Activated T-cell treated with anti-CD3 and anti-CD28 coated beads for 1 hour (primary cell): Measurements from ENCODE around the gene GREM2.

Experiments
- DNase-seq: peaks from one replicate; pipeline ENCODE4 v3.0.0-alpha.2; 2020; ENCODE audit warnings: low read depth

The GREM2 gene

DNA sequence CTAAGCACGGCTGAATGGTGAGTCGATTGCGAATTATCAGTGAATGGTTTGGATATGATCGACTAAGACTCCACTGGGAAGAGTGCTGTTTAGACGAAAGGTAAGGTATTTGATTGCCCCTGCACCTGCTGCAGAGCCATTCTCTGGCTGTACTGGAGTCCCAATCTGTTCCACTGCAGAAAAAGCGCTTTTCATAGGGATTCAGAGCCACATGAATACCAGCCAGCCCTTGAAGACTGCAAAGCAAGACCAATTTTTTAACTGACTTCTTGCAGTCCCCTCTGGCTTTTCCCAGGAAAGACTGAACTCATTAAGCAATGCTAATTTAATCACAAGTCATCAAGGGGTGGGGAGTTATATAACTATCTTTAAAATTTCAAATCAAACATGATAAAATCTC, 1.3 kb downstream of the GREM2 start:
- no peak for DNase-seq

DNA sequence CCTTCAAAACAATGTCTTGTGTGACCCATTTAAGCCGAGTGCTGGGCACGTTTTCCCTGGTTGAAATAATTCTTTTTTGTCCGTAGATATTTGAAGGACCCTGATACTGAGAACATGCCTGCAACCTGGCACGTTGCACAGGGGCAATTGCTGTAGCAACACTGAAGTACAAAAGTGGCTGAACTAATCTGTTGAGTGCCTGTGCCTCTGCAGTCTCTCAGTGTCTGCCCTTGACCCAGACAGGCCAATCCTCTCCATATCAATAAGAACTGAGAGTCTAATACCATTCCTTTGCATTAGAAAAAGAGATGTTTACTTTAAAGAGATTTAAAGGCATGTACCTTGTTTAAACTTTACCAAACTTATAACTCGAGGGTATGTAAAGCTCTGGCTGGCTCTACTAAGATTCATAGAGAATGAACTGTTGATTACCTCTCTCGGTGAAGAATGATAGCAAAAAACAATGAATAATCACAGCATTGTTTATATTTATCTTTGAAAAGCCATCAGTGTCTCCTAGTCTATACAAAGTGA, 2.4 kb downstream of the GREM2 start:
- no peak for DNase-seq

DNA sequence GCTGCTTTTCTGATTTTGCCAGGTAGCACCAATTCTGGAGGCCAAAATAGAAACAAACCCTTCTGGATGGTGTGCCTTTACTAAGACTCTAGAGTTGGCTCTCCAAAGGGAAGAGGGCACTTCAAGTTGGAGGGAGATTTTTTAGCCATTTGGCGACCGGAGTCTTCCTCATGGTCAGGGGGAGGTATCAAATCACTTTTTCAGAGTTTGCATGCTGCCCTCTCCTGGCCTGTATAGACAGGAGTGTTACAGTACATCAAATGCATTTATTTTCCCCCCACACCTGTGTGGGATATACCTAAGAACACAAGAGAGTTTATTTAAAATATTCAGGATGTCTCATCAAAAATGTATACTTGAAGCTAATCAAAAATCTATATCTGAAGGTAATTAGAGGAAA, 3.2 kb downstream of the GREM2 start:
- DNase-seq: no peak

DNA sequence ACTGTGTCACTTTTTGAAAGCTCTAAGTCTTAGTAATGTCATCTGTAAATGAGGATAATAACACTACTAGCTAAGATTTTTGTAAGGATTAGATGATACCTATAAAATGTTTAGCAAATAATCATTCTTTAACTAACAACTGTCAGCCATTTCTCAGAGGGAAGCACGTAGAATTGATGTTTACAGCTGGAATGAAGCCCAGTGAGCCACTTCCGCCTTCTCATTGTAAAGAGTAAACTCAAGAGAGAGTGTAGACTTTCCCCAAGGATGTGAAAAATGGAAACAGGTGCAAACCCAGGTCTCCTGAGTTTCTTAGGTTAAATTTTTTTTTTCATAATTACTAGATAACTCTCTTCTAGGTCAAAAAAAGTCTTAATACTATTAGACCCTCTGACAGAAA, 4.9 kb downstream of the GREM2 start:
- DNase-seq: no peak

DNA sequence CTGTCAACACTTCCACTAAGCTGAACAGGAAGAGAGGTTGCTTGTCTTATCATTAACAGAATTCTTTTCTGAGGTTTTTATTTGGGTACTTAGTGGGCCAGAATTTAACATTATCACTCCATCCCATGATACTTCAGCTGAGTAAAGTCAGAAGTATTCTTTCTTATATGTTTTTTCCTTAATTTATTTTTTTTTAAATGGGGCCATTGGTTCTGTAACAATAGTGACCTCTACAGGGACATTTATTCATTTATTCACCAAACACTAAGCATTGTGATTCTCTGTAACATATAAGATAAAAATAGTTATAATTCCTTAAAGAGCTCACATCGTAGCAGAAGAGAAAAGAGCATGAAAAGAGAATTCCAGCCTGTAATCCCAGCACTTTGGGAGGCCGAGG, 9.8 kb downstream of the GREM2 start:
- no peak for DNase-seq

DNA sequence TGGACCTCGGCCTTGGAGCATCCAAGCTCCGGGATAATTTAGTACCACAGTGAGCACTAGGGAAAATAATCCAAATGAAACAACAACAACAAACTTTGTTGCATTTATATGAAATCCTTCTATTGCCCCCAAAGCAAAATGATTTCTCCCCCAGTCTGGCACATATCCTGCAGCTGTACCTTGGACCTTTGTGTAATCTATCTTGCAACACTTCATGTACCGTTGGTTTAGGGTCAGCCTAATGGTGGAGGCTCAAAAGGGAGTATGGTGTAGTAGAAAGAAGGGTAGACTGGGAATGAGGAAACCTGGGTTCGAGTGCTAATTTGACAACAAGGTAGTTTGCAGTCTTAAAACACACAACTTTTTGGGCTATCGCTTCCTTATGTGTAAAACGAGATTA, 12.1 kb downstream of the GREM2 start:
- no peak for DNase-seq

DNA sequence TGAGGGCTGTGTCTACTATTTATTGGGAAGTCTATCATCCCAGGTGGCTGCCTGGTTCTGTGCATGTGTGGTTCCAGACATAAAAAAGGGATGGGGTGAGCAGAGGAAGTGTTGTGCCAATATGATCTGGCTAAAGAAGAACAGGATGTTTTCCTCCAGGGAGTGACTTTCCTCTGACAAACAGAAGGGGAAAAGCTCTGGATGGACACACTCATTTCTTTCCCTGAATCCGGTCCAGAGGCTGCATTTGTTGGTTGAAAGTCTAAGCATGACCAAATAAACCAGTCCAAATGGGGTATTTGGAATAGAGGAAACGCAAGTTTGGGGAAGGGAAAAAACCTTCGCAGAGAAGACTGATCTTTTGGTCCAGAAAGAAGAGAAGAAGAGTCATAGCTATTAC, 12.7 kb downstream of the GREM2 start:
- no peak for DNase-seq

DNA sequence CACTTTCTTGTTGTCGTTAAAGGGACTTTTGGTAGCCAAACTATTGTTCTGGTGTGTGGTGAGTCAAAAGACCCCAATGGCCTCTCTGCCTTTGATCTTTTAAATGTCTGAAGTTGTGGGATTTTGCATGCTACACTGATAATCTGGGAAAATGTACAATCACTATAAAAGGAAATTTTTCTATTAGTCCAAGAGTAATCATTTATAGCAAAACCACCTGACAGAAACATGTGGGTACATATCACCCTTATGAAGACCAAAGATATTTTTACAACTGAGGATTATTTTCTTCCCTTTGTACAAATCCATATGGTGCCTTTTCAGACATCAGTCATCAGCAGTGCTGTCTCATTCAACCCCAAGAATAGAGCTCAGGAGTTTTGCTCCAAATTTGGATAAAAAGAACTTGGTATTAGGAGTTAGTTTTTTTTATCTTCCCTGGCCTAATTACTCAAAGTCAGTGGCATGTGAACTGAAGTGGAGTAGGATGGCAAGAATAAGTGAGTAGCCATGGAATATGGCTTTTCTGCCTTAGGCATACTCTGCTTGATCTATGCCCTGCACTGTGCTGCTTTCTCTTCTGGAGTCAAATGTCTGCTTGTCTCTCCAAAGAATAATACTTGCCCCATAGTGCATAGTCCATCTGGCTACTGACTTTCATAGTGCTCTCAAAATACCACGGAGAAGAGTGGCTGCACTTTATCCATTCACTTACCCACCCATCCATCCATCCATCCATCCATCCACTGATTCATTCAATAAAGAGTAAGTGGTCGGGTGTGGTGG, 13.5 kb downstream of the GREM2 start:
- DNase-seq: no peak

DNA sequence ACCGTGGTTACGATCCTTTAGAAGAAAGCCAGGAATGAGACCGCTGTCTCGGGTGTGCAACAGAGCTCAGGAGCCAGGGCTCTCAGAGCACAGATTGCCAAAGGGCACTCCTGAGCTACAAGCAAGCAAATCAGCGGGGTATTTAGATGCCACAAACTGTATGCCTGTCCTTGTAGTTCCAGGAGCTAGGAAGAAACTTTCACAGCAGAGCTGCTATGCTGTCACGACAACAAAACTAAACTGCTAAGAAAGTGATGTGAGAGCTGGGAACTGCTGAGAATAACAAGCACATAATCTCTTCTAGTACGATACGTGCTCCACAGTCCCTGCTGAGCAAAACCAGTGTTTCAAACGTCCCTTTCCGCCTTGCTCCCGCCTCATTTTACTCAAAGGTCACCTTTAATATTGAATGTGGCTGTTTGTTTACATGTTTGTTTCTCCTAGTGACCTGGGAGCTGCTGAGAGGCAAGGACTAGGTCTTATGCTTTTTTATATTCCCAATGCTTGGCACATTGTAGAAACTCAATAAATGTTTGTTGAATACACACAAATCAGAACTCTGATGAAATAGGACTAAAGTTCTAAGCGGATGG, 14.7 kb downstream of the GREM2 start:
- DNase-seq: no peak

DNA sequence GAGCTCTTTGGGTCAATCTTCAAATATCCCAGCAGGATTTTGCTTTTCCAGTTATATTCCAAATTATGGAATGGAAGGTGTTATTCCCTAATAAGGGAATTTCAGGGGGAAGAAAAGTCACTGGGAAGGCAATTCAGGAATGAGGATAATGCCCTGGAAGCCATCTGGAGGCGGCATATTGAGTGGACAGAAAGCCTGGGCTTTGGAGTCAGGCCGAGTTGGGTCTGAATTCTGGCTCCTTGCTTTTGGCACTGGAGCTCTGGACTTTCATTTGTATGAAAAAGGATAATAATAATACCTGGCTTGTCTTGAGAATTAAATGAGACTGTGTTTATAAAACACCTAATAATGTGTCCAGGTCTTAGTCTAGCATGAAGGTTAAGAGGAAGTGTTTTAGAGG, 16.5 kb downstream of the GREM2 start:
- DNase-seq: no peak

DNA sequence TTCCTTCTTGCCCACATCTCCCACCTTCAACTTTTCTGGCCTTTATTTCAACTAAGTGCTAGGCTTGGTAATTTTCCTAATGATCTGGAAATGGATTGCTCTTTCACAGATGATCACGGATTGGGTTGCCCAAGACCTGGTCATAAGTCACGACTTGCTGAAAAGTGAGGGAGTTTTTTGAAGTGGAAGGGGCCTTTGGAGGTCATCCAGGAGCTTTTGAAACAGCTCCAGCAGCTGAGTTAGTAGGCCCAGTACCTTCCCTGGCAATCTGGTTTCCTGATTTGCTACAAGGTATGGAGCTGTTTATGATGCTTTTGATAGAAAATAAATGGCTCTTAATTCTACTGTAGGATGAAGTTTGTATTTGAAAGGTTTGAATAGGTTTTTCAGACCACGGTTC, 20.4 kb downstream of the GREM2 start:
- no peak for DNase-seq

DNA sequence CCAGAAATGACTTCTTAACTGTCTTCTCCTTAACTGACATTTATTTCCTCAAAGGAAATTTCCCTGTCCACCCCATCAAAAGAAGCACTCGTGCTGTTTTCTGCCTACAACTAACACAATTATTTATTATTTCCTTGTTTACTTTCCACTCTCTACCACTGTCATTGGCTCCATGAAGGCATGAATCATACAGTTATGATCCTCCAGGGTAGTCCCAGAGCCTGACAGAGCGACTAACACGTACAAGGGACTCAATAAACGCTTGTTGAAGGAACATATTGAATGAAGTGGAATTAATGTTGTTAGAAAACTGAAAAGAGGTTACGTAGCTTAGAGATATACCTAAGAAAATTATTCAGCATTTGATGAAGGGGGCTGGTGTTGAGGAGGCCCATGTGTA, 20.9 kb downstream of the GREM2 start:
- DNase-seq: no peak

DNA sequence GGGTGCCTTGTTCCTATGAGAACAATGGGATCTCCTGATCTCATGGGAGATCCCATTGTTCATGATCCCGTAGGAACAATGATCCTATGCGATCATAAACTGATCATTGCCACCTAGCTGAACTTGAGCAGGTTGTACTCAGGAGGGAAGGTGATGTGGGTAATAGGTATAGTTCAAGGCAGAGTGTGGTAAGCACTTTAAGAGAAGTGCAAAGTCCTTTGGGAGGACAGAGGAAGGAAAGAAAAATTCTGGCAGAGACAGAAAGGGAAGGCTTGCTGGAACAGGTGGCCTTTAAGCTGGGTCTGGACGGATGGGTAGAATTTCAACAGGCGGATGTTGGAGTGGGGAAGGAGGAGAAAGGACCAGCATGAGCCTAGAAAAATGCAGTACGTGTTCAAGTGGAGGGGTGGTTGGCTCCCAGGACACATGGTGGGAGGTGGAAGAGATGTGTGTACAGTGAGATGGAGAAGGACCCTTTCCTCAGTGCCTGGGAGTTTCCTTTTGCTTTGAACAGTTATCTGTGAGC, 22.3 kb downstream of the GREM2 start:
- DNase-seq: no peak

DNA sequence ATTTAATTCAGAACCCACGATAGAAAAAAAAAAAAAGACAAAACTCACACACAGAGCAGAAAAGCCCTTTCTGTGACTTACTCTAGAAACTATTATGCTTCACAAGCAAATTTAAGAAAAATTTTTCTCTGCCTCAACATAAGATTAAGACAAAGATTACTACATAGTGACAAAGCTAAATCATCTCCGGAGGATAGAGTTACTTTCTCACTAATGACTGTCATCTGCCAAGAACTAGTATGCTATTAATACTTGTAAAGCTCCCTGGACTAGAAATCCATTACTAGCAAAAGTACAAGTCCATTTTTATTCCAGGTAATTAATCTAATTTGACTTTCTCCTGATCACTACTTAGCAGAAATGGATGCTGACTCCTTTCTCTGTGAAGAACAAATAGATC, 25.9 kb downstream of the GREM2 start:
- DNase-seq: no peak

DNA sequence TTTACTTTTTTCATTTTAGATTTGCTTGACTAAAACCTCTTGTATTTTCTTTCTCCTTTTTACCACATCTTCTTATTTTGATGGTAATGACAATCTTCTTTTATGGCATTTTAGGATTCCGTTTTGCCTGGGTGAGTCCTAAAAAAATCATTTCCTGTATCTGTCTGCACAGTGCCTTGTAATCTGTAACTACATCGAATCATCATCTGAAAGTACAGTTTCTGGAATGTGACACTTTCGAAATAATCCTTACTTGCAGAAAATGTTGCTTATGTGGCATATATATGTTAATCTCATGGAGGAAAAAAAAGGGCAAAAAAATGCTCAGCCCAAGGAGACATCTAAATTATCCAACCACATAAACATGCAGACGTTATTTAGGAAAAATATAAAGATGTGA, 29.0 kb downstream of the GREM2 start:
- DNase-seq: no peak

DNA sequence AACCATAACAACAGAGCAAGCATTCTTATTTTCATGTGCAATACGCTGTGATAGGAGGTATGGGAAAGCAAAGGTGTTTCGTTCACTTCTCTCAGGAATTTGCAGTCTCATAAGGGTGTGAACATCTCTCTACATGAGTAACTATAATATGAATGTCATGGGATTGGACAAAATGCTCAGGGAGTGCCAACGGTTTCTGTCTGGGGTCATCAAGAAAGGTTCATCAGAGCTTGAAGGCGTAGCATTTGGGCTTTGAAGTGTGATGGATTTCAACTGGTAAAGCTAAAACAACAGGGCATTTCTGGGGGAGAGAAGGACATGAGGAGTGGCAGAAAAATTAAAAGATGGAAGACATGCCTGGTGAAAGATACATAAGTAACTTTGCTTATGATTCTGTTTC, 32.4 kb downstream of the GREM2 start:
- no peak for DNase-seq

DNA sequence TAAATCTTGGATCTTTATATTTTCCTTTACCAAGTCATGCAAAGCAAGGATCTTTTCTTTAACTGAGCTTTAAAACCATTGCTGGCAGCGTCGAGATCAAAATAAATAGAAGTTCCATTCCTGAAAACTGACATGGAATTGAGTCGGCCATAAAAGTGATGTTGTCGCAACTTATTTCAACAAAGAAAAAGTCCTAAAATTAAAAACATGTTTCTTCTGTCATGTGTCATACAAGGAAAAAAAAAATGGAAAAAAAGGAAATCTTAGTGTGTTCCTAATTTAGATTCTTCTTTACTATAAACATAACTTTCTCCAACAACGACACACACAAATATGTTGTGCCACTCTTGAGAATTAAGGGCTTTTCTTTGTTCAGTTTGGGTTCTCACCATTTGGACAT, 34.9 kb downstream of the GREM2 start:
- no peak for DNase-seq

DNA sequence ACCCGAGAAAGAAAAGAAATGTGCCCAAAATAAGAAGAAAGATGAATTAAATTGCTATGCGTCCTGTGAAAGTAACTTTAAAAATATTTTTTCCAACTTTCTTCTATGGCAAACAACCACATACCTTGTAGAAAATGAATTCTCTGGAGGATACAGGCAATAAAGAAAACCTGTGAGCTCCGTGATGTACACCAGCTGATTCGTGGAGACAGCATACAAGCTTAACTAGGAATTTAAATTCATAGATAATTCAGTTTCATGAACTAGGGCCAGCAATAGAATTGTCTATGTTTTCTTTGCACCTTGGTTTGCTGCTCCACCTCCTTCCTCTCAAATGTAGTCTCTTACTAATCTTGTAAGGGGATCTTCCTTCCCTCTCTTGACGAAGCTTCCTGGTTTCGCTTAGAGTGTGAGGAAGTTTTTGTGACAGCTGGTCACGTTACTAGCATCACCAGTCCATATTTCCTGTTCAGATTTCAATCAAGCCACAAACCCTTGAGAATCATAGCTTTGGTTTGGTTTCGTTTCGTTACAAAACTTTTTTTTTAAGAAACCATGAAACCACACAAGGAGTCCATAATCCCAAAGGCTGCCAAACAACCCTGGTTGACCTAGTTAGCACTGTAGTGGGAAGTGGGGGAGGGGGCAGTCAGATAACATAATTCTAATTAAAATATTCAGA, 35.8 kb downstream of the GREM2 start:
- DNase-seq: no peak

DNA sequence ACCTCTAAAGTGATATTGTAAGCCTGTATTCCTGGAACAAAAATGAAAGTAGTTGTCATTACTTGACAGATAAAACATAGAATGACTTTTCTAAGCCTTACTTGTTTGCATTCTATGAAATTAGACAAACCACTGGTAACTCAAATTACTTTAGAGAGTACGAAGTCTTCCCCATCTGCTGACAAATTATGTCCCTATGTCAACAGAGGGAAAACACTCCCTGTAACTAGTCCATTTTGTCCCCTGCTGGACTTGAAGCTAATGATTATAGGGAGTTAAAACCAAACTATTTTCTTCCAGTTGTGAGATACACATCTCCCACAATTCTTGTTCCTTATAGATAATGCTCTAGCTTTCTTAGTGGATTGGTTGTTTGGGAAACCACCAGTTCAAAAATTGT, 39.6 kb downstream of the GREM2 start:
- DNase-seq: no peak

DNA sequence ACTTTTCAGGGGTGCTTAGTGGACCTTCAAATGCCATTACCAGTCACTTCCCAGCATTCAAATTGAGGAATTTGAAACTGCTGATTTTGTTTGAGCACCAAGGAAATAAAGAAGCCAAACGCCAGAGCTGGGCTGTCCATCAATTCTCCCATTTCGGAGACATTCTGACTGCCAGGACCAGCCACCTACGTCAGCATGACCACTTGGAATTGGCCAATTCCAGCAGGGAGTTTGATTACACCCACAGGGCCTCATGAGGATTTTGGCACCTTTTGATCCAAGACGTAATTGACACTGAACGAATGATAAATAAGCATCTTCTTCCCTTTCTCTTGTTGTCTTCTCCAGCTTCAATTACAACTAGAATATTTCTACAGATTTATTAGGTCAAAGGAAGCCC, 40.2 kb downstream of the GREM2 start:
- no peak for DNase-seq

DNA sequence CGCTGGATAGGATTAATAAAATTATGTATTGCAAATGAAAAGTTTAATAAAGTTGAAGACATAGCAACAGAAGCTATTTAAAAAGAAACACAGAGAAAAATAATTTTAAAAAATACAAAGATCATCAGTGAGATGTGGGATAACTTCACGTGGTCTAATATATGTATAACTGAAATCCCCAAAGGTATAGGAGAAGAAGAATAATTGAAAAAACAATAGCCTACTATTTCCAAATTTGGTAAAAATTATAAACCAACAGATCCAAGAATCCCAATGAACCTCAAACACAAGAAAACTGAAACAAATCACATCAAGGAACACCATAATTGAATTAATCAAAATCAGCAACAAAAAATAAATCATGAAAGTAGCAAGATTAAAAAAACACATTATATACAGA, 44.9 kb downstream of the GREM2 start:
- DNase-seq: no peak

DNA sequence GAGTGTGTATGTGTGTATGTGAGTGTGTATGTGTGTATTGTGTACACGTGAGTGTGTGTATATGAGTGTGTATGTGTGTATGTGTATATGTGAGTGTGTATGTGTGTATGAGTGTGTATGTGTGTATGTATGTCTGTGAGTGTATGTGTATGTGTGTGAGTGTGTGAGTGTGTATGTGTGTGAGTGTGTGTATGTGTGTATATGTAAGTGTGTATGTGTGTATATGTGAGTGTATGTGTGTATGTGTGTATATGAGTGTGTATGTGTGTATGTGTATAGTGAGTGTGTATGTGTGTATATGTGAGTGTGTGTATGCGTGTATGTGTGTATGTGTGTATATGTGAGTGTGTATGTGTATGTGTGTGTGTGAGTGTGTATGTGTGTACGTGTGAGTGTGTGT, 49.2 kb downstream of the GREM2 start:
- no peak for DNase-seq

DNA sequence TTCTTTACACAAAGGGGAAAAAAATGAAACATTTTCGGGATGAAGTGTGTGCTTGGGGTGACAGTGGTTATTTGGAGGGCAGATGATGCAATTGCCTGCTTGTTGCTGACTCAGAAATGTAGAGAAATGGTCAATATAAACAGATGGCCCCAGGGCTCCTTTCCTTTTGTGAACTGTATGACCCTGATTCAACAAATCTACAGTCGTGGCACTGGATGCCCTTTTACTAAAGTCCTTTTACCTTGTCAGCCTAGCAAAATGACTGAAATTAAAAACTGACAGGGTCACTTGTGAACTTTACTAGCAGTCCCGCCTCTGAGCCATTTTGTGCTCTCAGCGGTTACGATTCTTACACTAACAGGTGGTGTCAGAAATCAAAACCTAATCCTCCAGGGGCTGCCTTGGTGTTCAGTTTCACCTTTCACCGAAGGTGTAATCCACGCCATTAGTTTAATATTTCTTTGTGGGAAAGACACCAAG, 49.8 kb downstream of the GREM2 start:
- no peak for DNase-seq
